NCI-H526 (cell line): Measurements from ENCODE around the gene GATA5.

Experiments
- DNase-seq, 2 experiments: peaks; one replicate each; lab custom pipeline; 2025; lab: John Stamatoyannopoulos, UW

GATA5 gene

DNA sequence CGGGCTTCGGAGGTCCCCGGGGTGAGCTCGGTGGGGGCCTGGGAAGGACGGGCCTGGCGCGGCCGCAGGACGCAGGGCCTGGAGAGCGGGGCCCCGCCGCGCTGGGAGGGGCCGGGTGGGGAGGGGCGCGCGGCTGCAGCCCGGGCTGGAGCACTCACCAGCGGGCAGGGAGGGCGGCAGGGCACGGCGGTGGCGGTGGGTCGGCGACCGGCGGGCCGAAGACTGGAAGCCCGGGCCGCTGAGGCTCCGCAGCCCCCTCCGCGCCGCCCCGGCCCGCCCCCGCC lies at the start of gene GATA5:
GATA5 (minus strand) TSS at position 224 of the 284 bp plus-strand sequence. CDS start 474 bp downstream, outside the sequence.
- no peak for DNase-seq

- DNase-seq, result no peak
Measured at GRCh38 chr20:62525014-62525413, 49.2 kb upstream of the GATA5 start.

DNA sequence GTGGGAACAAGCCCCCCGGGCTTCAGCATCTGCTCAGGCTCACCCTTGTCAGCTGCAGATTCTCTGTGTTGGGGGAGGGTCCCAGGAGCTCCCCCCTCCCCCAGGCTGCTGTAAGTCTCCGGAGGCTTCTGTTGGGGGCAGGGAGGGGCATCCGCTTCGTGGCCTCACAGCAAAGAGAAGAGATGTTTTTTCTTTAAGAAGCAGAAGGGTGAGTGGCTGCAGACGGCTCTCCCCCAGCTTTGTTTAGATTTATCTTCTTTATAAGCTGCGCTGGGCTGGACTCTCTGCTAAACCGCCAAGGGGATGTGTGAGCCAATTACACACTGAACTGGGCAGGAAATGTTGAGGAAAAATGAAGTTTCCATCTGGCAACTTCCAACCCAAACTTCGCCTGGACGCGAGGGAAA lies 48.7 kb upstream of the GATA5 start:
- no peak for DNase-seq

DNA sequence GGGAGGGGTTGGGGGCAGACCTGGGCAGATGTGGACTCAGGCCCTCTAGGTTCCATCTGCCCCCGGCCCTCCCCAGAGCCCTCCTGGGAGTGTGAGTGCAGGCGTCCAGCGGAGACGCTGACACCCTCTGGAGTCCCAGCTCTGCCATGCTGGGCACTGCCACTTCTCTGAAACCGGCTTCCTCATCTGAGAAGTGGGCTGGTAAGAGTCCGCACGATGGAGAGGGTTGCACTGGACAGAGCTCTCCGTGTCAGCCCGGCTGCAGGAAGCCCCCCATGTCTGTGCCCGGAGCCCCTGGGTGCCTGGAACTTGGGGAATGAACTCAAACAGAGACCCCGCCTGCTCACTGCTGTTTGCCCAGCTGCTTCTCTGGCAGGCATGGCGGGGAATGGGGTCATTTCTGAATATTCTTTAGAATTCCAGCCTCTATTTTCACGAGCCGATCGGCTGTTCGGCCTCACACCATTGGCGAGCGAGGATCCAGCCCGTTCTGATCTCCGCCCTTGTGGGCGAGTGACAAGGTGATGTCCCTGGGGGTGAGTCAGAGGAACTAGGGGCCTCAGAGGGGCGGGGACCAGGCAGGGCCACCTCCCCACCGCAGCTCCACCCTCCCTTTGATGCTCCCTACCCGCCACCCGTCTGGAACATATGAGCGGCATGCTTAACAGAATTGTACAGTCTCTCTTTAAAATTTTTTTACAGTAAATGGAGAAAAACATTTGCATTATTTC lies 47.8 kb upstream of the GATA5 start:
- no peak for DNase-seq

DNA sequence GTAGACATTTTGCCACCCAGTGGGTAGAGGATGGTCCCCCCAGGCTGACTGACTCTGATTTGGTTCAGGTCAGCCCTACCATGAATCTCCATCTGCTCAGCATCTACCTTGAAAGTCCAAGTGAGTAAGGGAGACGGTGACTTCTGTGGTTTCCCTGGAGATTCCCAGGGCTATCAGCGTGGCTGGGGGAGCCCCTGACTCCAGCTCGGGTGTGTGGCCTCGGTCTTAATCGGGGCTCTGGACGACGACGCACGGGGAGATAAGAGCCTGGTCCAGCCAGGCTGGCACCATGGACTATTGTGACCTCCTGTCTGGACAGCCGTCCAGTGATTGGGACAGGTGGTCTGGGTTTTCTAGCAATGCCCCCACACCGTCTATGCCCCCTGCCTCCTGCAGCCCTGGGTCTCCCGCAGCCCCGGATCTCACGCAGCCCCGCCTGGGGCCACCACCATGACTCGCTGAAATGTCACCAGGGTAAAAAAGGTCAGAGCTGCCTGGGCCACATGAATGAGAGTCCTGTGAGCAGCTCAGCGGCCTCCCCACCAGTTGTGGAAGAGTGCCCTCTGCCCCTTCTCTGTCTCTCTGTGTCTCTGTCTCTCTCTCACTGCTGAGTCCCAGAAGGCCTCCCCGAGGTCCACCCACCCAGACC lies 47.1 kb upstream of the GATA5 start:
- no peak for DNase-seq

DNA sequence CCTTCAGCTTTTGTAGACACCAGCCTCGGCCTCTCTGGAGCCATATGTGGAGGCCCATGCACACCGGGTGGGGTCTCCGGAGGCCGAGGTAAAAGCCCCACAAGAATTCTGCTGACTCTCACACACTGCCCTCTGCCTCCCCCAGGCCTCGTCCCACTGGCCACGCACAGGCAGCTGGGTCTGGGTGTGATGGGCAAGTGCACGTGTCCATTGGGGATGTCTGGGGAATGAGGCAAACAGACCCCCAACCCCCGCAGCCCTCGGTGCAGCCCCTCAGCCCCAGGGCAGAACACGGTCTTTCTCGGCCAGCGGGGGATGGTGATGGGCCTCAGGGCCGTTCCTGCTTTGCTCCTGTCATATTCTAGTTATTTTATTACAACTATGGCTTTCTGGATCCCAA lies 44.0 kb upstream of the GATA5 start:
- no peak for DNase-seq

GRCh38 chr20:62518911-62519310 lies 43.1 kb upstream of the GATA5 start:
- DNase-seq, result no peak

DNA sequence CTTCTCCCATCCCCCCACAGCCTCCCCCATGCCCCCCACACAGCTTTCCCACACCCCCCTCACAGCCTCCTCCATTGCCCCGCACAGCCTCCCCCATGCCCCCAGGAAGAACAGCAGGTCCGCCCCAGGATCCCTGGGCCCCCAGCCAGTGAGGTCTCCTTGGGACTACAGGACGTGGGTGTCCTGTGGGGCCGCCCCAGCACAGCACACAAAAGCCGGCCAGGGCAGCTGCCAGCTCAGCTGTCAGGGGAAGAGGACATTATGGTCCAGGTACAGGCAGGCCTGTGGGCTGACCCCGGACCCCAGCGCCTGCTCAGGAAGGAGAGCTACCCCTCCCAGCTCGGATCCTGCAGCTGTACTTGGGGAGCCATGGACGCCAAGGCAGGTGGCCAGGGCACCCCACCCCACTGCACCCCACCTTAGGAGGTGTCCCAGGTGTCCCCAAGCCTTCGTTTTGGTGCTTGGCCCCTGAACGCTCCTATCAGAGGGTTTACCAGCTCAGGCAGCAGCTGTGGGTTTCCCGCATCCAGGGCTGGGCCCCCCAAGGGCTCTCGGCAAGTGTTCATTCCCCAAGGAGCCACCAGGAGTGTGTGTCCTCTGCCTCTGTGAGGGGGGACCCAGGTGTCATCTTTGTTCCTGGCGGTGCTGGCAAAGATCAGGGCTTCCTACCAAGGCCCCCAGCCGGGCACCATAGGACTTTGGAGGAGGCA lies 42.3 kb upstream of the GATA5 start:
- DNase-seq, result no peak

DNA sequence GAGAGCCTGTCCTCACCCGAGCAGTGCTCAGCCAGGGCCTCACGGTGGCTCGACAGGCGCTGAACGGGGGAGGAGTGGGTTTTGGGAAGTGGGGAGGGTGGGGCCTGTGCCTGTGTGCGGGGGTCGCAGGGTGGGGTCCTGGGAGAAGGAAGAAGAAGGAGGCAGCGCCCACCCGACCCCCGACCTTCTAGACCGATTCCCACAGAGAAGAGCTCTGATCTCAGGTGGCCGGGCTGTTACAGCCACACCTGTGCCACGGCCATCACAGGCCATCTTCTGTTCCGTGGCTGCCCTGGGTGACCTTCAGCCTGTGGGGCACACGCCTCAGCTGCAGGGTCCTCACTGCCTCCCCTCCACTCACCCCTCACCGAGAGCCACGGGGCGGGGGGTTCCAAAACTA lies 41.4 kb upstream of the GATA5 start:
- DNase-seq, result no peak

- DNase-seq, result peak in 1 of 2 experiments; percentile 46
Measured at GRCh38 chr20:62516338-62516737, 40.5 kb upstream of the GATA5 start.

DNA sequence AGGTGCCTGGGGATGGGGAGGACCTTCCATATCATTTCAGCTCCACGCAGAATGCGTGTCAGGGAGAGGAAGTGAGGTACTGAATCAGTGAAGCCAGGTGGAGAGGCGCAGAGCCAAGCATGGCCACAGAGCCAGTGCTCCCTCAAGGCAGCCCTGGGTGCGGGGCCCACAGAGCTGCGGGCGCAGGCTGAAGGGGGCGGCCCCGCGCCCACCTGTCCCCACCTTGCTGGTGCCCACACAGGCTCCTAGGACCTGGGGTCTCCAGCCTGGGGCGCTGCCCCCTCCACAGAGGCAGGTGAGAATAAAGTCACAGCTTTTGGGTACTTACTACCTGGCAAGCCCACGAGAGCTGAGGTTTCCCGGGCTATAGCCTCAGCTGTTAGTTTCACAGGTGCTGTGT lies 40.0 kb upstream of the GATA5 start:
- no peak for DNase-seq

GRCh38 chr20:62515280-62515679 lies 39.5 kb upstream of the GATA5 start:
- no peak for DNase-seq

DNA sequence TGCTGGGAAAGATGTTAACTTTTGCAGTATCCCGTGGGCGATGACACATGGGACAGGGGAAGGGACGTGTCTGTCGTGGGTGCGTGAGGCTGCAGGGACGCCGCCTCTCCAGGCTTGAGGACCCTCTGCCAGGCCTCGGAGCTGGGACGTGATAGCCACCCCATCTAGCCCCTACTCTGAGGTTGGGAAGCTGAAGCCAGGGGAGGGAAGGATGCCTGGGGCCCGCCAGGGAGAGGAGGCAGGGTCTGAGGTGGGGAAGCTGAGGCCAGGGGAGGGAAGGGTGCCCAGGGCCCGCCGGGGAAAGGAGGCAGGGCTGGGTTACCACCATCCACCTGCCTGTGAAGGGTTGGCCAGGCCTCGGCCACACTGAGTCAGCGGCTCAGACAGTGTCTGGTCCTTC lies 38.2 kb upstream of the GATA5 start:
- no peak for DNase-seq

DNA sequence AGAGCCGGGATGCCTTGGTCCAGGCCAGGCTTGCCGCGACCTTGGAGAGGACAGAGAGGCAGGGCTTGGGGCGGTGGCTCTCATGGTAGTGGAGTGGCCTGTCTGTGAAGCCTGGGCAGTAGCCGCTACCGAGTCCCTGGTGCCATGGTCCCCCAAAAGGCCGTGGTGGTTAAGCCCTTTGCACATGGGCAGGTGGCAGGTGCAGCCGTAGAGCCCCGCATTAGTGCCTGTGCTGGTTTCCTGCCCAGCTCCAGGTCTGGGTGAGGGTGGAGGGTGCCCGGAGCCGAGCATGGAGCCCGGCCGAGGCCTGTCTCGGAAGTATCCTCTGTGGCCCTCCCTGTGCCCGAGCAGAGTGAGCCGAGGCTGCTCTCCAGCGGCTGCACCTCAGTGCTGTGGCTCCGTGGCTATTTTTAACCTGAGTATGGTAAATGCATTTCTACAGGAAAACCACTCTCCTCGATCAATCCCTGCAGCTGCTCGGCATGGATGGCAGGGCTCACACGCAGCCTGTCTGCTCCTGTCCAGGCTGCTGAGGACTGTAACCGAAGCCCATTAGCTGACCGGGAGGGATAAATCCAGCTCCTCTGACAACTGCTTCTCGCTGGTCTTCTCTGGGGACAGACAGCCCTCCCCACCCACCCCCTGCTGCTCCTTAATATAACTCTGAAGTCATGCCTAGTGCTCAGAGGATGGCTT lies 36.3 kb upstream of the GATA5 start:
- DNase-seq, result no peak

- no peak for DNase-seq
Measured at GRCh38 chr20:62511300-62511914, 35.6 kb upstream of the GATA5 start.

DNA sequence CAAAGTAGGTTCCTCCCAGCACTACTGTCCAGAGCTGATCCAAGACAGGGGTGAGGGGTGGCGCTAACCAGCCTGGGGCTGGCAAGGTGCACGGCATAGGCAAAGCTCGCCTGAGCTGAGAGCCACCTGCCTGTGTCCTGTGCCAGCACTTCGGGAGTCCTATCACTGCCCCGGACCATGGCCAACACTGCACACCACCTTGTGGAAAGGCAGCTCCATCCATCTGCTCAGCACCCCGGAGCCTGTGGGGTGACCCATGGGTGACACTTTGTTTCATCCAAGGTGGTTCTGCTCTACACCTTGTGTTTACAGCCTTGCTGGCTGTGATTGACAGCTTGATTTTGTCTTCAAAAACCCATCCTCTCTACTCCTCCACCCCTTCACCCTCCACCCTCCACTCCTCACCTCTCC lies 32.9 kb upstream of the GATA5 start:
- peak; percentile 24 to 70 for DNase-seq

GRCh38 chr20:62507991-62508640 lies 32.3 kb upstream of the GATA5 start:
- no peak for DNase-seq

GRCh38 chr20:62507323-62507722 lies 31.5 kb upstream of the GATA5 start:
- DNase-seq, result no peak

DNA sequence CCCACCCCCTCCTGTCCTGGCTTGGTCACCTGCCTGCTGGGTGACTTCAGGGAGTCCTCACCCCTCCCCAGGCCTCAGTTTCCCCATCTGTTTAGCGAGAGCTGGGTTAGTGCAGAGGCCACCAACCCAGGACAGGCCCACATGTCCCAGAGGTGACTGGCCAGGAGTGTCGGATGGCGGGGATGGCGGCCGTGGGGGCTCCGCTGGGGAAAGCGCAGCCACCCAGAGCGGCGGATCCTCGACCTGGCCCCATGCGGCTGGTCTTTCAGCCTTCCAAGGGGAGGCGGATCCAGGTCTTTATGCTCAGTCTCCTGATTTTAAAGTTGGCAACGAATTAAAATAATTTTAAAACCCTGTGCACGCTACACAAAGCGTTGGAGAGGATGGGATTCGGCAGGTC lies 31.0 kb upstream of the GATA5 start:
- no peak for DNase-seq

GRCh38 chr20:62506087-62506486 lies 30.3 kb upstream of the GATA5 start:
- DNase-seq, result no peak

GRCh38 chr20:62505337-62506045 lies 29.7 kb upstream of the GATA5 start:
- no peak for DNase-seq
